Endothelial cell of coronary artery (primary cell): ENCODE measurements around the gene SLC35F6. TPM values are rescaled to one million over a fixed set of nuclear protein-coding genes. Genes with fewer than 3 reads are reported as not detected.

Source experiments
- total RNA-seq: library from RNA; depleted of rRNA; stranded (reverse); fragments of >200 nt; gene quantifications from 2 replicates; pipeline ENCODE4 v1.2.3, GENCODE V29; 2014

The SLC35F6 gene
- total RNA-seq: 17.2 and 19.4 TPM in 2 replicates

GRCh38 chr2:26764078-26764887 is at the start of gene SLC35F6:
Gene SLC35F6, plus strand, starts transcription at chr2:26764284. Its CDS starts 66 bp downstream, at chr2:26764350.

GRCh38 chr2:26785431-26786206 is 21.5 kb downstream of the SLC35F6 start, which contains the start of gene CENPA:
Gene CENPA, plus strand, starts transcription at chr2:26786056. Its CDS starts 141 bp downstream, at chr2:26786197.

Other genes with a start within 250 kb of the SLC35F6 start
- not detected in 2 replicates for gene CIB4, start 122.9 kb upstream of the SLC35F6 start, total RNA-seq
- gene KCNK3, start 71.6 kb upstream of the SLC35F6 start, total RNA-seq: not detected in 2 replicates
- 5.2 and 13.0 TPM in 2 replicates for gene CENPA, start 21.8 kb downstream of the SLC35F6 start, total RNA-seq
- not detected in 2 replicates for gene DPYSL5, start 83.8 kb downstream of the SLC35F6 start, total RNA-seq
- gene MAPRE3, start 206.4 kb downstream of the SLC35F6 start, total RNA-seq: 0.90 and 1.5 TPM in 2 replicates